Activated gamma-delta T cell treated with Interleukin-2 at 50 U/mL for 16 hours (primary cell): ENCODE results near the gene RASA2.
A peak's percentile ranks its signal among the peaks of the same experiment; 100 is the strongest.

ENCODE experiments used
- DNase-seq: peaks from one replicate; pipeline ENCODE4 v3.0.0-alpha.2; 2020

Gene RASA2, protein sequence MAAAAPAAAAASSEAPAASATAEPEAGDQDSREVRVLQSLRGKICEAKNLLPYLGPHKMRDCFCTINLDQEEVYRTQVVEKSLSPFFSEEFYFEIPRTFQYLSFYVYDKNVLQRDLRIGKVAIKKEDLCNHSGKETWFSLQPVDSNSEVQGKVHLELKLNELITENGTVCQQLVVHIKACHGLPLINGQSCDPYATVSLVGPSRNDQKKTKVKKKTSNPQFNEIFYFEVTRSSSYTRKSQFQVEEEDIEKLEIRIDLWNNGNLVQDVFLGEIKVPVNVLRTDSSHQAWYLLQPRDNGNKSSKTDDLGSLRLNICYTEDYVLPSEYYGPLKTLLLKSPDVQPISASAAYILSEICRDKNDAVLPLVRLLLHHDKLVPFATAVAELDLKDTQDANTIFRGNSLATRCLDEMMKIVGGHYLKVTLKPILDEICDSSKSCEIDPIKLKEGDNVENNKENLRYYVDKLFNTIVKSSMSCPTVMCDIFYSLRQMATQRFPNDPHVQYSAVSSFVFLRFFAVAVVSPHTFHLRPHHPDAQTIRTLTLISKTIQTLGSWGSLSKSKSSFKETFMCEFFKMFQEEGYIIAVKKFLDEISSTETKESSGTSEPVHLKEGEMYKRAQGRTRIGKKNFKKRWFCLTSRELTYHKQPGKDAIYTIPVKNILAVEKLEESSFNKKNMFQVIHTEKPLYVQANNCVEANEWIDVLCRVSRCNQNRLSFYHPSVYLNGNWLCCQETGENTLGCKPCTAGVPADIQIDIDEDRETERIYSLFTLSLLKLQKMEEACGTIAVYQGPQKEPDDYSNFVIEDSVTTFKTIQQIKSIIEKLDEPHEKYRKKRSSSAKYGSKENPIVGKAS

GRCh38 chr3:141486746-141487520, at the start of gene RASA2:
Gene RASA2 (plus strand): TSS chr3:141487027. CDS start chr3:141487084, 57 bp downstream.
- DNase-seq = peak; percentile 55

- no peak for DNase-seq
Observed at GRCh38 chr3:141439589-141439988, 47.2 kb upstream of the RASA2 start.

- DNase-seq = no peak
Observed at GRCh38 chr3:141440942-141441341, 45.9 kb upstream of the RASA2 start.

DNA sequence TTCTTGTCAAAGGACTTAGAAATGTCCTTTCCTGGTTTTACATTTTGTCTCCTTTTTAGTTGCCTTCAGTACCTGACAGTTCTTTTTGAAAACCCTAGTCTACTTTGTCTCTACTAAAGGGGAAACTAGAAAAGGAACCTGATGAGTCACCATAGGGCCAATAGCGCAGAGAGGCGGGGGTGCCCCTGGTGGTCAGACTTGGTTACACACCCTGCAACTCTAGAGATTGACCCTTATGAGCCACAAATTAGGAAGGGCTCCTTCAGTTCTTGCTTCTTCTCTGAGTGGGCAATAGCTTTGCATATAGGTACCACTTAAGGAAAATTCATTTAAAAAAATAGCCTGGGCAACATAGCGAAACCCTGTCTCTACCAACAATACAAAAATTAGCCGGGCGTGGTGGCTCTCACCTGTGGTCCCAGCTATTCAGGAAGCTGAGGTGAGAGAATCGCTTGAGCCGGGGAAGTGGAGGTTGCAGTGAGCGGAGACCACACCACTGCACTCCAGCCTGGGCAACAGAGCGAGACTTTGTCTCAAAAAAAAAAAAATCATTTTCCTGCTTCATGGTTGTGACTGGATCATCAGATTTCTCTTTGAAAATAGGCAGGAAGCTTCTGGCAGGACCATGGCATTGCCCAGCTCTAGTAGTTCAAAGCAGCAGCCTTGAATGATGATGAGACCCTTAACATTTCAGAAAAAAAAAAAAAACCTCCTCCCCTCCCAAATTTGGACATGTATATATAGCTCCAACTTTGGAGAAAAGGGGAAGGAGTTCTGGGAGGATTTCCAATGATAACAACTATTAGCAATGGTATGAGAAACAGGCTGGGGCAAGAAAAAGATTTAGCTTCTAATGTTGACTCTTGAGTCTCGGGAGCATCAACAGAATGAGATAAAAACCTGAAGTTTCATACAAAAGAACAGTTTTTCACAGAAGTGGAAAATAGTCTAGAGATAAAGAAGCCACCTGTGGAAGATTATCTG, 45.2 kb upstream of the RASA2 start:
- DNase-seq = peak; percentile 76

DNA sequence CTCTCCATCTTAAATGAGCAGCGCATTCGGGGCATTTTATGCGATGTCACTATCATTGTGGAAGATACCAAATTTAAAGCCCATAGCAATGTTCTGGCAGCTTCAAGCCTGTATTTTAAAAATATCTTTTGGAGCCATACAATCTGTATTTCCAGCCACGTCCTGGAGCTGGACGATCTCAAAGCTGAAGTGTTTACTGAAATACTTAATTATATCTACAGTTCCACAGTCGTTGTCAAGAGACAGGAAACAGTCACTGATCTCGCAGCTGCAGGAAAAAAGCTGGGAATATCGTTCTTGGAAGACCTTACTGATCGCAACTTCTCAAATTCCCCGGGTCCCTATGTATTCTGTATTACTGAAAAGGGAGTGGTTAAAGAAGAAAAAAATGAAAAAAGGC, 44.4 kb upstream of the RASA2 start:
- DNase-seq = no peak

DNA sequence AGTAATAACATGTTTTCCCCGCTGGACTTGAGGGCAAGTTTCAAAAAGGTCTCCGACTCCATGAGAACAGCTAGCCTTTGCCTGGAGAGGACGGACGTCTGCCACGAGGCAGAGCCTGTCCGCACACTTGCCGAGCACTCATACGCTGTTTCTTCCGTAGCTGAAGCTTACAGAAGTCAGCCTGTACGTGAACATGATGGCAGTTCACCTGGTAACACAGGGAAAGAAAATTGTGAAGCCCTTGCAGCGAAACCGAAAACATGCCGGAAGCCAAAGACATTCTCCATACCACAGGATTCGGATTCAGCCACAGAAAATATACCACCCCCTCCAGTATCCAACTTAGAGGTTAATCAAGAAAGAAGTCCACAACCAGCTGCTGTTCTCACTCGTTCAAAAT, 43.9 kb upstream of the RASA2 start:
- no peak for DNase-seq

DNA sequence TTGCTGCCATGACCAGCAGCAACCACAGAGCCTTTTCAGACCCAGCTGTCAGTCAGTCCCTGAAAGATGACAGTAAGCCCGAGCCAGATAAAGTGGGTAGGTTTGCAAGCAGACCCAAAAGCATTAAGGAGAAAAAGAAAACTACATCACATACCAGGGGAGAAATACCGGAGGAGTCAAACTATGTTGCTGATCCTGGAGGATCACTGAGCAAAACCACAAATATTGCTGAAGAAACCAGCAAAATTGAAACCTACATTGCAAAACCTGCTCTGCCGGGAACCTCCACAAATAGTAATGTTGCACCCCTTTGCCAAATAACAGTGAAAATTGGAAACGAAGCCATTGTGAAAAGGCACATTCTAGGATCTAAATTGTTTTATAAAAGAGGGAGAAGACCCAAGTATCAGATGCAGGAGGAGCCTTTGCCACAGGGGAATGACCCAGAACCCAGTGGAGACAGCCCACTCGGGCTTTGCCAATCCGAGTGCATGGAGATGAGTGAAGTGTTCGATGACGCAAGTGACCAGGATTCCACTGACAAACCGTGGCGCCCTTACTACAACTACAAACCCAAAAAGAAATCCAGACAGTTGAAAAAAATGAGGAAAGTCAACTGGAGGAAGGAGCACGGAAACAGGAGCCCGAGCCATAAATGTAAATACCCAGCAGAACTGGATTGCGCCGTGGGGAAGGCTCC, 42.1 kb upstream of the RASA2 start:
- DNase-seq = no peak

- no peak for DNase-seq
Observed at GRCh38 chr3:141445990-141446389, 40.8 kb upstream of the RASA2 start.

- DNase-seq = no peak
Observed at GRCh38 chr3:141446737-141447136, 40.1 kb upstream of the RASA2 start.

- DNase-seq = no peak
Observed at GRCh38 chr3:141447383-141447782, 39.4 kb upstream of the RASA2 start.

GRCh38 chr3:141448606-141449220, 38.1 kb upstream of the RASA2 start:
- no peak for DNase-seq

DNA sequence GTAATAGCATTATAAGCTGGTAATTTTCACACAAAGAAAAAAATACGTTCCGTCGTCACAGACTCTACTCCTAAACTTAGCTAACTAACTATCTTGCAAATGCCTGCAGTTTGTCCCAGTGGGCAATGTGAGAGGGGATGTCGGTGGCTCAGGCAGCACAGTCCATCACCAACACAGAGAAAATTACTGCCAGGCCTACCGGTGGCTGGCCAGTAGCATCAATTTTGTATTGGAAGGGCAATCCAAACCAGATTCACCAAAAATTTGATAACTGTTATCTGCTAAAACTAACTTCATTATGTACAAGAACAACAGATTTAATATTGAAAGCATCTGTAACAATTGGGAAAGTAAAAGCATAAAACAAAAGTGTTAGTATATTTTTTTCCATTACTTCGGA, 37.4 kb upstream of the RASA2 start:
- no peak for DNase-seq

GRCh38 chr3:141450727-141451375, 36.0 kb upstream of the RASA2 start:
- DNase-seq = no peak

- peak; percentile 25 for DNase-seq
Observed at GRCh38 chr3:141452045-141452444, 34.8 kb upstream of the RASA2 start.

DNA sequence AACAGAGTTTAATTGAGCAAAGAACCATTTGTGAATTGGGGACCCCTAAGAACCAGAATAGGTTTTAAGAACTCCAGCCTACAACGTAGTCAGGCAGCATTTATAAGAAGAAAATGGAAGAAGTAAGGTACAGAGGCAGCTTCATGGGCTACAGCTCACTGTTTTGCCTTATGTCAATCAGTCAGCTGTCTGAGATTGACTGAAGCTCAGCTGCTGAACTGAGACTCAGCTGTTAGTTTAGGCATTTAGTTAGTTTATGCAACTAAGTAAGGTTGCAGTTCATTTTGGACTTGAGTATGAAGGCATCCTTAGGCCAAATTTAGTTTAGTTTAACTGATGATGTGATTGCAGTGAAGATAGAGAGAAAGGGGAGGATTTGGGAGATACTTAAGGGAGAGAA, 34.1 kb upstream of the RASA2 start:
- no peak for DNase-seq

DNA sequence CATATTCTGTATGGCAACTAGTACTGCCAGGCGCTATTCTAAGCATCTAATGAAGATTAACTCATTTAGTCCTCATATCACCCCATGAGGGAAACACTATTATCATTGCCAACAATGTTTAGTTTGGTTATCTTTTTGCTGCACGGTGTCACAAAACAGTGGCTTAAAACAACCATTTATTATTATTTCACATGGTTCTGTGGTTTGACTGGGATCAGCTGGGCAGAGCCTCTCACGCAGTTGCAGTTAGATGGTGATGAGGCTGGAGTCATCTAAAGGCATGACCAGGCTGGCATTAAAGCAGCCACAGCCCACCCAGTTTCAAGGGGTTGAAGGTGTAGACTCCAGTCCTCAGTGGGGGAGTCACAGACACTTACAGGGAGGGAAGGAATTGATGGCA, 32.8 kb upstream of the RASA2 start:
- DNase-seq = no peak

DNA sequence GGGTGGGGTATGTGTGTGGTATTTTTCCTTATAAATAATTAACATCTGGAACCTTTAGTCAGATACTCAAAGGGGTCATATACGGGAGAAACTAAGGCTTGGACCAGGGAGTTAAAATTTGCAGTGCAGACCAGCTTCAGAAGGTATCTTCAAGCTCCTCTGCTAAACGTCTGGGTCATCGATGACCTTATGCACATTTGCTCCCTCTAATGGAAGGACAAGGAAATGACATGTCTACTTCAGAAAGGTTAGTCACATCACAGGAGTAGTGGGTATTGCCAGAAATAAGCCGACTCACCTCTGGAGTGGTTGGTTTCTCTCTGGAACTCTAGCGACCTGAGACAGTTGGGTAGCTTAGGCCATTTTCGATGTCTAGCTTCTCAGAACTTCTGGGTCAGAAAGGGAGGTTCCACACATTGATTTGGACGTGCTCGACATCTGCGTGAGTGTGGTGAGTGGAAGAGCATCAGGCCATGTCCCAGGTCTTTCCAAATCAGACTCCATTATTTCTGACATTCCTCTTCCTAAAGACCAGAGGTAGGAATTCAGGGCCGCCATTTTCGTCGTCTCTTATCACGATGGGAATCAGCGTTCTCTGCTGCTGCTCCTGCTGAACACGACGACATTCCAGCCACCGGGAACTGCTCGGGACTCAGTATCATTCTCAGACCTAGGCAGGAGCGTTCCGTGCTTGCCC, 31.8 kb upstream of the RASA2 start:
- peak; percentile 22 for DNase-seq

DNA sequence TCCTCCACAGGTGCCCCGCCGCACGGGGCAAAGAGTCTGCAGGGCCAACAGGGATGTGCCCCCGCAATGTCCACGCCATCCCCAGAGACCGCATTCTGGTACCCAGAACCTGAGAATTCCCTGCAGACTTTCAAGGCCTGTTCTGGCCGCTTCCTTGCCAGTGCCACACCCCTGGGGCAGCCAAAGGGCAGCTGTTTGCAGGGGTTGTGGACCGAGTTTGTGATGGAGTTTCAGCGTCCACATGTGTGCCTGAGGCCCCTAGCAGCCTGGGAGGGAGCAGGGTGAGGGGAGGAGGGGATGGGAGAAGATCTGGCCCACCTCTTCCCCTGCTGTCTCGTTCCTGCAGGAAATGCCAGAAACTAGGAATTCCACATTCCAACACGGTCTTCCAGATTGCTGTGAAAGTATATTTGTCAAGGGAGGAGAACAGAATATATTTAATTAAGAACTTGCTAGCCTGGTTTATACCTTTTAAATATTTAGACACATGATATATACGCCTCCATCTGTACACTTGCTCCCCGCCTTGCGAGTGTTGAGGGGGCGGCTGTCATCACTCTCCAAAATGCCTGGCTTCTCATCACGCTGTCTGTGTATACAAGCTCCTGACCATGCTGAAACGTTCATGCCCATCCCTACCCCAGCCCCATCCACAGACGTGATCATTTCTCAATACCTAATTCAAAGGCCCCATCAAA, 31.1 kb upstream of the RASA2 start:
- DNase-seq = no peak

- DNase-seq = no peak
Observed at GRCh38 chr3:141456301-141456625, 30.6 kb upstream of the RASA2 start.
